HG02588 (cell line): ENCODE results near the gene UBE2E2.
A peak's percentile ranks its signal among the peaks of the same experiment; 100 is the strongest.

Experiments
- ATAC-seq: cut with Tn5 transposase; IDR thresholded peaks from one replicate; pipeline ENCODE4 v1.9.1; 2021; ENCODE audit warnings: mild to moderate bottlenecking, moderate library complexity; ENCODE audit not compliant: unreplicated experiment

Gene UBE2E2

GRCh38 chr3:23192816-23193215 lies 10.3 kb upstream of the UBE2E2 start:
- ATAC-seq, result no peak

- ATAC-seq, result no peak
Observed at GRCh38 chr3:23193831-23194230, 9.3 kb upstream of the UBE2E2 start.

GRCh38 chr3:23198801-23199200 lies 4.3 kb upstream of the UBE2E2 start:
- no peak for ATAC-seq

- ATAC-seq, result no peak
Observed at GRCh38 chr3:23199649-23200048, 3.5 kb upstream of the UBE2E2 start.

GRCh38 chr3:23201154-23201838 lies 1.8 kb upstream of the UBE2E2 start:
- no peak for ATAC-seq

- peak; percentile 34 for ATAC-seq
Observed at GRCh38 chr3:23202203-23202920, 765 bp upstream of the UBE2E2 start.

- peak; percentile 8 for ATAC-seq
Observed at GRCh38 chr3:23203708-23204330, 692 bp downstream of the UBE2E2 start.

- no peak for ATAC-seq
Observed at GRCh38 chr3:23206366-23206765, 3.2 kb downstream of the UBE2E2 start.

GRCh38 chr3:23209103-23209502 lies 6.0 kb downstream of the UBE2E2 start:
- ATAC-seq, result no peak

GRCh38 chr3:23209747-23210487 lies 6.8 kb downstream of the UBE2E2 start:
- ATAC-seq, result no peak

- no peak for ATAC-seq
Observed at GRCh38 chr3:23213813-23214212, 10.7 kb downstream of the UBE2E2 start.

GRCh38 chr3:23217872-23218554 lies 14.9 kb downstream of the UBE2E2 start:
- no peak for ATAC-seq

GRCh38 chr3:23219117-23219516 lies 16.0 kb downstream of the UBE2E2 start:
- ATAC-seq, result peak; percentile 30

GRCh38 chr3:23219552-23219951 lies 16.4 kb downstream of the UBE2E2 start:
- ATAC-seq, result peak; percentile 35

- no peak for ATAC-seq
Observed at GRCh38 chr3:23221136-23221535, 18.0 kb downstream of the UBE2E2 start.

- no peak for ATAC-seq
Observed at GRCh38 chr3:23232016-23232415, 28.9 kb downstream of the UBE2E2 start.

GRCh38 chr3:23232854-23233253 lies 29.7 kb downstream of the UBE2E2 start:
- no peak for ATAC-seq

GRCh38 chr3:23235264-23235663 lies 32.1 kb downstream of the UBE2E2 start:
- no peak for ATAC-seq

- no peak for ATAC-seq
Observed at GRCh38 chr3:23236890-23237289, 33.8 kb downstream of the UBE2E2 start.

GRCh38 chr3:23238156-23238555 lies 35.0 kb downstream of the UBE2E2 start:
- ATAC-seq, result no peak

- ATAC-seq, result no peak
Observed at GRCh38 chr3:23238578-23238977, 35.5 kb downstream of the UBE2E2 start.
